IPS-20b (cell line): ENCODE measurements around the gene TAC4.

Experiments
- H3K27ac ChIP-seq: one replicate; pipeline ENCODE4 v1.5.1; 2013; ENCODE audit warnings: low read length
- H3K27me3 ChIP-seq: 2 replicates; pipeline ENCODE4 v1.6.1; 2013; ENCODE audit warnings: mild to moderate bottlenecking, low read length, inconsistent platforms; ENCODE audit not compliant: insufficient read depth
- H3K36me3 ChIP-seq: 2 replicates; pipeline ENCODE4 v1.6.1; 2013; ENCODE audit warnings: low read depth, mild to moderate bottlenecking, inconsistent platforms, low read length, moderate library complexity; ENCODE audit not compliant: insufficient read depth
- H3K4me1 ChIP-seq: 2 replicates; pipeline ENCODE4 v1.6.1; 2013; ENCODE audit warnings: mild to moderate bottlenecking, control low read depth, inconsistent platforms, low read length, moderate library complexity; ENCODE audit not compliant: insufficient read depth
- H3K4me3 ChIP-seq: 2 replicates; pipeline ENCODE4 v1.5.1; 2013; ENCODE audit warnings: mild to moderate bottlenecking, low read length, inconsistent platforms
- H3K9ac ChIP-seq: 2 replicates; pipeline ENCODE4 v1.6.1; 2013; ENCODE audit warnings: low read depth, mild to moderate bottlenecking, inconsistent platforms, low read length, moderate library complexity
- H3K9me3 ChIP-seq: 2 replicates; pipeline ENCODE4 v1.6.1; 2013; ENCODE audit warnings: mild to moderate bottlenecking, low read depth, low read length, inconsistent platforms; ENCODE audit not compliant: insufficient read depth

TAC4 gene

GRCh38 chr17:49887086-49887743 is 39.3 kb upstream of the TAC4 start:
- H3K9ac ChIP-seq: no peak overlapping the region
- H3K9me3 ChIP-seq: no peaks in the 10 kb centered on the region
- H3K27me3 ChIP-seq: peaks cover 36% of the 10 kb centered on the region
- H3K4me3 ChIP-seq: no peak overlapping the region
- peaks cover 5% of the 10 kb centered on the region; the same call in 1 of the 2 replicates for H3K4me1 ChIP-seq
- H3K27ac ChIP-seq: no peak overlapping the region
- H3K36me3 ChIP-seq: no peaks in the 10 kb centered on the region

GRCh38 chr17:49886036-49886435 is 38.2 kb upstream of the TAC4 start:
- no peaks in the 10 kb centered on the region for H3K9me3 ChIP-seq
- H3K27ac ChIP-seq: no peak overlapping the region
- no peak overlapping the region for H3K4me3 ChIP-seq
- peaks cover 5% of the 10 kb centered on the region; the same call in 1 of the 2 replicates for H3K4me1 ChIP-seq
- no peaks in the 10 kb centered on the region for H3K36me3 ChIP-seq
- H3K9ac ChIP-seq: no peak overlapping the region
- peaks cover 24% of the 10 kb centered on the region for H3K27me3 ChIP-seq

DNA sequence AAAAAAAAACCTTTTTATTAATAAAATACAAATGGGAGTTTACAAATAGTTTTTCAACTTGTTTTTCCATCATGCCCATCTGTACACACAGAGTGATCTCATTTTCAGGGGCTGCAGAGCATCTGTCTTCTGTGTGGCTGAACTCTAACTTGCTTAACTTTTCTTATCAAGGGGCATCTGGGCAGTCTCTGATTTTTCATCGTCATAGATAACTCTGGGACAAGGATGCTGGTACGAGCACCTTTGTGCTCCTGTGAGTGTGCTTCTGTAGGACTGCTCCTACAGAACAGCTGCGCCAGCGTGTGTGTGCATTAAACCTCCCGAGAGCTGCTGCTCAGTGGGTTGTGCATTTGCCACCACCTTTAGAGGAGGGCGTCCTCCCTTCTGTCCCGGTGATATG is 34.6 kb upstream of the TAC4 start:
- no peaks in the 10 kb centered on the region for H3K9me3 ChIP-seq

GRCh38 chr17:49881054-49881402 is 33.2 kb upstream of the TAC4 start:
- peaks cover 24% of the 10 kb centered on the region; the same call in 1 of the 2 replicates for H3K27me3 ChIP-seq
- H3K9ac ChIP-seq: no peak overlapping the region
- no peaks in the 10 kb centered on the region for H3K9me3 ChIP-seq
- no peak overlapping the region for H3K27ac ChIP-seq
- no peaks in the 10 kb centered on the region for H3K36me3 ChIP-seq
- peak overlapping the region; percentile 59; the same call in 1 of the 2 replicates for H3K4me3 ChIP-seq
- H3K4me1 ChIP-seq: no peaks in the 10 kb centered on the region

More for the DNA sequence above, 34.6 kb upstream of the TAC4 start:
- H3K27me3 ChIP-seq: peaks cover 24% of the 10 kb centered on the region; the same call in 1 of the 2 replicates
- H3K36me3 ChIP-seq: no peaks in the 10 kb centered on the region
- H3K9ac ChIP-seq: no peak overlapping the region
- H3K4me3 ChIP-seq: no peak overlapping the region
- peaks cover 4% of the 10 kb centered on the region; the same call in 1 of the 2 replicates for H3K4me1 ChIP-seq
- no peak overlapping the region for H3K27ac ChIP-seq

GRCh38 chr17:49880291-49881053 is 32.6 kb upstream of the TAC4 start:
- H3K9me3 ChIP-seq: no peaks in the 10 kb centered on the region
- no peaks in the 10 kb centered on the region for H3K4me1 ChIP-seq
- peak overlapping the region; percentile 59; the same call in 1 of the 2 replicates for H3K4me3 ChIP-seq
- H3K27ac ChIP-seq: no peak overlapping the region
- H3K36me3 ChIP-seq: no peaks in the 10 kb centered on the region
- peaks cover 24% of the 10 kb centered on the region; the same call in 1 of the 2 replicates for H3K27me3 ChIP-seq
- H3K9ac ChIP-seq: no peak overlapping the region

- H3K9ac ChIP-seq: no peak overlapping the region
- no peak overlapping the region for H3K27ac ChIP-seq
- H3K9me3 ChIP-seq: no peaks in the 10 kb centered on the region
- no peaks in the 10 kb centered on the region for H3K36me3 ChIP-seq
- no peaks in the 10 kb centered on the region for H3K4me1 ChIP-seq
- peak overlapping the region; percentile 59; the same call in 1 of the 2 replicates for H3K4me3 ChIP-seq
- peaks cover 24% of the 10 kb centered on the region; the same call in 1 of the 2 replicates for H3K27me3 ChIP-seq
Observed at GRCh38 chr17:49878931-49879904, 31.3 kb upstream of the TAC4 start.

DNA sequence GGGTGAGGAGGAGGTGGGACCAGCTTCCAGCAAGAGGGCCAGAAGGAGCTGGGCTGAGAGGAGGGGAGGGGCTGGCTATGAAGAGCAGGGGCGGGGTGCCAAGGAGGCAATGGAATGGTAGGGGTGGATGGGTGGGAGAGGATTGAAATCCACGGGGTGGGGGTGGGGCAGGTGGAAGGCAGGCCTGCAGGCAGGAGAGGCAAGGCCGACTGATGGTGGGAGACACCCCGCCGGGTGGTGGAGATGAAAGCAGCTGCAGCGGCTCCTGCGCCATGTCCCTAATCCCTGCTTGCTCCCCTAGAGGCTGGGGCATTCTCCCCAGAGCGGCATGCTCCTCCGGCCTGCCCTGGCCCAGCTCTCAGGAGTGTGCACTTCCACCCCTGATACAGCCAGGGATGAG is 27.8 kb upstream of the TAC4 start:
- Histone ChIP-seq H3K4me1 (no peaks in the 10 kb centered on the region), H3K9me3 (no peaks in the 10 kb centered on the region), H3K27ac (no peak overlapping the region), H3K4me3 (no peak overlapping the region), H3K9ac (no peak overlapping the region), H3K27me3 (peaks cover 15% of the 10 kb centered on the region; the same call in 1 of the 2 replicates), H3K36me3 (no peaks in the 10 kb centered on the region)

- Histone ChIP-seq H3K27ac (no peak overlapping the region), H3K9me3 (no peaks in the 10 kb centered on the region), H3K4me3 (no peak overlapping the region), H3K36me3 (no peaks in the 10 kb centered on the region), H3K4me1 (no peaks in the 10 kb centered on the region), H3K27me3 (peaks cover 13% of the 10 kb centered on the region; the same call in 1 of the 2 replicates), H3K9ac (no peak overlapping the region)
Observed at GRCh38 chr17:49874911-49875310, 27.0 kb upstream of the TAC4 start.

GRCh38 chr17:49873926-49874325 is 26.1 kb upstream of the TAC4 start:
- Histone ChIP-seq H3K9me3 (no peaks in the 10 kb centered on the region), H3K4me3 (no peak overlapping the region), H3K36me3 (no peaks in the 10 kb centered on the region), H3K27me3 (peaks cover 3% of the 10 kb centered on the region; the same call in 1 of the 2 replicates), H3K27ac (no peak overlapping the region), H3K4me1 (no peaks in the 10 kb centered on the region), H3K9ac (no peak overlapping the region)

- Histone ChIP-seq H3K27ac (no peak overlapping the region), H3K9ac (no peak overlapping the region), H3K36me3 (no peaks in the 10 kb centered on the region), H3K27me3 (no peaks in the 10 kb centered on the region), H3K9me3 (no peaks in the 10 kb centered on the region), H3K4me3 (no peak overlapping the region), H3K4me1 (no peaks in the 10 kb centered on the region)
Observed at GRCh38 chr17:49873466-49873865, 25.6 kb upstream of the TAC4 start.

GRCh38 chr17:49872754-49873377 is 25.0 kb upstream of the TAC4 start:
- H3K27me3 ChIP-seq: no peaks in the 10 kb centered on the region

More at GRCh38 chr17:49872754-49873377, 25.0 kb upstream of the TAC4 start:
- H3K27ac ChIP-seq: no peak overlapping the region
- H3K4me3 ChIP-seq: no peak overlapping the region
- no peak overlapping the region for H3K9ac ChIP-seq
- H3K9me3 ChIP-seq: no peaks in the 10 kb centered on the region
- no peaks in the 10 kb centered on the region for H3K36me3 ChIP-seq
- no peaks in the 10 kb centered on the region for H3K4me1 ChIP-seq
